Fibroblast of lung (primary cell): ENCODE data around the gene TBC1D8. TPM values are rescaled to one million over a fixed set of nuclear protein-coding genes. Genes with fewer than 3 reads are reported as not detected.
A peak's percentile ranks its signal among the peaks of the same experiment; 100 is the strongest.

Experiments used
- DNase-seq, 2 donors: peaks; one replicate each; pipeline versions ENCODE4 v3.0.0 to v3.0.0-alpha.2; 2010; ENCODE audit warnings: low read depth in 2 of 2
- H2AFZ ChIP-seq: 2 replicates; pipeline ENCODE4 v1.5.1; 2012; ENCODE audit warnings: low read length, control low read depth, inconsistent platforms
- H3K27ac ChIP-seq: 2 replicates; pipeline ENCODE4 v1.5.1; 2011; ENCODE audit warnings: low read length, control low read depth; ENCODE audit not compliant: insufficient read depth
- H3K27me3 ChIP-seq: 2 replicates; pipeline ENCODE4 v1.5.1; 2011; ENCODE audit warnings: mild to moderate bottlenecking, low read length; ENCODE audit not compliant: control insufficient read depth, insufficient read depth
- H3K36me3 ChIP-seq: 2 replicates; pipeline ENCODE4 v1.5.1; 2011; ENCODE audit warnings: low read length; ENCODE audit not compliant: control insufficient read depth, insufficient read depth
- H3K4me1 ChIP-seq: 2 replicates; pipeline ENCODE4 v1.5.1; 2011; ENCODE audit warnings: low read length; ENCODE audit not compliant: control insufficient read depth, insufficient read depth; ENCODE audit errors: extremely low read depth
- H3K4me2 ChIP-seq: 2 replicates; pipeline ENCODE4 v1.5.1; 2011; ENCODE audit warnings: low read length, control low read depth; ENCODE audit not compliant: insufficient read depth; ENCODE audit errors: extremely low read depth
- H3K4me3 ChIP-seq, 4 experiments: fragments of 200-600 bp in 1 of 4; sonication (generic) in 1 of 4; replicated peaks in 1 of 4; 2 replicates each; pipeline ENCODE4 v1.5.1; 2011 to 2016; ENCODE audit warnings: low read length in 4 of 4, low read depth in 3 of 4, mild to moderate bottlenecking in 3 of 4, control low read depth in 2 of 4, inconsistent platforms in 1 of 4, mixed read lengths in 1 of 4; ENCODE audit not compliant: insufficient read depth in 1 of 4; ENCODE audit errors: control extremely low read depth in 1 of 4
- H3K79me2 ChIP-seq: 2 replicates; pipeline ENCODE4 v1.5.1; 2012; ENCODE audit warnings: mild to moderate bottlenecking, low read length, inconsistent platforms; ENCODE audit not compliant: control insufficient read depth, insufficient read depth
- H3K9ac ChIP-seq: 2 replicates; pipeline ENCODE4 v1.5.1; 2011; ENCODE audit warnings: mild to moderate bottlenecking, low read length, control low read depth; ENCODE audit not compliant: insufficient read depth
- H3K9me3 ChIP-seq: 2 replicates; pipeline ENCODE4 v1.5.1; 2012; ENCODE audit warnings: low read depth, low read length; ENCODE audit not compliant: control insufficient read depth, insufficient read depth
- H4K20me1 ChIP-seq: 2 replicates; pipeline ENCODE4 v1.5.1; 2011; ENCODE audit warnings: low read length; ENCODE audit not compliant: control insufficient read depth, insufficient read depth; ENCODE audit errors: extremely low read depth
- CTCF ChIP-seq, 2 donors: IDR thresholded peaks in 1 of 2; conservative IDR thresholded peaks in 1 of 2; 1 replicate in 1 of 2; 2 replicates in 1 of 2; pipeline ENCODE4 v1.5.1; 2011 to 2012; ENCODE audit warnings: low read length in 2 of 2, control low read depth in 1 of 2, inconsistent platforms in 1 of 2, low read depth in 1 of 2, mild to moderate bottlenecking in 1 of 2
- EZH2 ChIP-seq: IDR thresholded peaks from 2 replicates; pipeline ENCODE4 v1.5.1; 2012; ENCODE audit warnings: low read length, control low read depth, mild to moderate bottlenecking; ENCODE audit errors: missing control alignments
- polyA plus RNA-seq, 2 donors: library from polyadenylated mRNA; depleted of rRNA in 1 of 2; stranded (reverse) in 1 of 2; unstranded in 1 of 2; fragments of >200 nt; gene quantifications; 2 replicates each; pipeline ENCODE4 v1.2.1, GENCODE V29; 2011 to 2012; ENCODE audit warnings: missing spikeins in 1 of 2
- total RNA-seq: library from RNA; depleted of rRNA; stranded (reverse); fragments of >200 nt; gene quantifications from 2 replicates; pipeline ENCODE4 v1.2.1, GENCODE V29; 2014

Gene TBC1D8
- total and polyA plus RNA-seq, 2 donors (not counting 1 experiment from before 2014, with no cell fraction given): 3.8 to 5.4 TPM

DNA sequence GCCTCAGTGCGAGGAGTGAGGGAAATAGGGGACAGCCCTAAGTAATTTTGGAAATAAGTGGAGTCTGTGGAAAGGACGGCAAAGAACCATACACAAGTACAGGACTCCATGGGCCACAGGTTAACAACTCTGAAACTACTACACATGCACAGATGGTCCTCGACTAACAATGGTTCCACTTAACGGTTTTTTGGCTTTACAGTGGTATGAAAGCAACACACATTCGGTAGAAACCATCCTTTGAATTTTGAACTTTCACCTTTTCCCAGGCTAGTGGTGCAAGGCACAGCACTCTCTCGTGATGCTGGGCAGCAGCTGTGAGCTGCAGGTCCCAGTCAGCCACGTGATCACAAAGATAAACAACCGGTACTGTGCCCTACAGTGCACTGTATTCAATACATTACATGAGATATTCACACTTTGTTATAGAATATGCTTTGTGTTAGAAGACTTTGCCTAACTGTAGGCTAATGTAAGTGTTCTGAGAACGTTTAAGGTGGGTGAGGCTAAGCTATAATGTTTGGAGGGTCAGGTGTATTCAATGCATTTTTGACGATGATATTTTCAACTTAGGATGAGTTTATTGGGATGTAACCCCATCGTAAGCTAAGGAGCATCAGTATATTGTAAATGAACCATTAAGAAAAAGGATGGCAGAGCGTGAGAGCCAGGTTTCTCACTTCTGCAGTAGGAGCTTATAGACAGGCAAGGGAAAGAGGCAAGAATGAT is 44.6 kb downstream of the TBC1D8 start:
- Histone ChIP-seq H3K9ac (no peak overlapping the region), H3K27ac (no peak overlapping the region), H3K9me3 (no peaks in the 10 kb centered on the region), H3K4me3 (no peak overlapping the region), H2AFZ (no peak overlapping the region), H3K4me2 (no peak overlapping the region), H3K79me2 (no peaks in the 10 kb centered on the region), H3K27me3 (no peaks in the 10 kb centered on the region), H3K36me3 (no peaks in the 10 kb centered on the region), H3K4me1 (peaks cover 5% of the 10 kb centered on the region), H4K20me1 (no peaks in the 10 kb centered on the region)
- TF ChIP-seq CTCF (conservative IDR thresholded peaks at IDR 0.05 in 1 of 2, IDR thresholded peaks at IDR 0.05 in 1 of 2; ENCODE audit: low read depth in 1 of 2, low read length in 2 of 2): no peak
- TF ChIP-seq EZH2: no peak
- DNase-seq: peak in 1 of 2 donors; percentile 72

DNA sequence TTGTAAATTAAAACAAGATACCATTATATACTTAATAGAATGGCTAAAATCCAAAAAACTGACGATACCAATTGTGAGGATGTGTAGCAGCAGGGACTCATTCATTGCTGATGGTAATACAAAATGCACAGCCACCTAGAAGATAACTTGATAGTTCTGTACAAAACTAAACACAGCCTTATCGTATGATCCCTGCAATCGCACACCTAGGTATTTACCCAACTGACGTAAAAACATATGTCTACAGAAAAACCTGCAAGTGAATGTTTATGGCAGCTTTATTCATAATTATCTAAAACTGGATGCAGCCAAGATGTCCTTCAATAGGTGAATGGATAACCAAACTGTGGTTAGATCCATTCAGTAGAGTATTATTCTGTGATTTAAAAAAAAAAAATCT is 45.5 kb downstream of the TBC1D8 start:
- no peak overlapping the region for H3K9ac ChIP-seq
- no peaks in the 10 kb centered on the region for H3K9me3 ChIP-seq
- peaks cover 3% of the 10 kb centered on the region for H3K4me1 ChIP-seq
- no peaks in the 10 kb centered on the region for H3K36me3 ChIP-seq
- H4K20me1 ChIP-seq: no peaks in the 10 kb centered on the region
- no peak overlapping the region for H2AFZ ChIP-seq
- H3K4me3 ChIP-seq: no peak overlapping the region
- no peak for TF ChIP-seq EZH2
- TF ChIP-seq CTCF (conservative IDR thresholded peaks at IDR 0.05 in 1 of 2, IDR thresholded peaks at IDR 0.05 in 1 of 2; ENCODE audit: low read depth in 1 of 2, low read length in 2 of 2): no peak
- H3K79me2 ChIP-seq: no peaks in the 10 kb centered on the region
- no peaks in the 10 kb centered on the region for H3K27me3 ChIP-seq
- no peak overlapping the region for H3K4me2 ChIP-seq
- no peak overlapping the region for H3K27ac ChIP-seq
- no peak for DNase-seq

DNA sequence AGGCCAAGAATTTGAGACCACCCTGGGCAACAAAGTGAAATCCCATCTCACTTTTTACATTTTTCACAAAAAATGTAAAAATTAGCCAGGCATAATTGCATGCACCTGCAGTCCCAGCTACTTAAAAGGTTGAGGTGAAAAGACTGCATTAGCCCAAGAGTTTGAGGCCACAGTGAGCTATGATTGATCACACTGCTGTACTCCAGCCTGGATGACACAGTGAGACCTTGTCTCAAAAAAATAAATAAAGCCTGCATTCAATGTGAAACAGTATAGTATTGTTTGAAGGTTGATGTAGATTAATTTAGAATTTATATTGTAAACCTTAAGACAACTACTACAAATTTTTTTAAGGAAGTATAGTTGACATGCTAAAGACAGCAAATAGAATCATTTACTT is 53.5 kb downstream of the TBC1D8 start:
- Histone ChIP-seq H4K20me1 (no peaks in the 10 kb centered on the region), H3K27ac (no peak overlapping the region), H3K79me2 (no peaks in the 10 kb centered on the region), H3K4me1 (no peaks in the 10 kb centered on the region), H3K36me3 (no peaks in the 10 kb centered on the region), H3K9ac (no peak overlapping the region), H2AFZ (no peak overlapping the region), H3K27me3 (no peaks in the 10 kb centered on the region), H3K9me3 (no peaks in the 10 kb centered on the region), H3K4me3 (no peak overlapping the region), H3K4me2 (no peak overlapping the region)
- no peak for TF ChIP-seq CTCF (conservative IDR thresholded peaks at IDR 0.05 in 1 of 2, IDR thresholded peaks at IDR 0.05 in 1 of 2; ENCODE audit: low read depth in 1 of 2, low read length in 2 of 2)
- TF ChIP-seq EZH2: no peak
- DNase-seq: no peak
